CD4-positive, alpha-beta T cell treated with Interleukin-17A for 1 hour (primary cell): Measurements from ENCODE around the gene TRPV5.

Source experiments
- DNase-seq: peaks from one replicate; pipeline ENCODE4 v3.0.0-alpha.2; 2020

Gene TRPV5

GRCh38 chr7:142908290-142908689, 25.3 kb downstream of the TRPV5 start:
- DNase-seq: no peak

- DNase-seq: no peak
Measured at GRCh38 chr7:142906643-142907042, 26.9 kb downstream of the TRPV5 start.

GRCh38 chr7:142905759-142906158, 27.8 kb downstream of the TRPV5 start:
- DNase-seq: no peak

GRCh38 chr7:142904128-142904527, 29.4 kb downstream of the TRPV5 start:
- DNase-seq: no peak

GRCh38 chr7:142901426-142902259, 31.9 kb downstream of the TRPV5 start:
- no peak for DNase-seq

- no peak for DNase-seq
Measured at GRCh38 chr7:142899661-142900060, 33.9 kb downstream of the TRPV5 start.

GRCh38 chr7:142898377-142899170, 35.0 kb downstream of the TRPV5 start:
- no peak for DNase-seq

- DNase-seq: no peak
Measured at GRCh38 chr7:142897691-142898090, 35.9 kb downstream of the TRPV5 start.

GRCh38 chr7:142896741-142897379, 36.7 kb downstream of the TRPV5 start:
- DNase-seq: no peak

GRCh38 chr7:142896151-142896550, 37.4 kb downstream of the TRPV5 start:
- no peak for DNase-seq

- DNase-seq: no peak
Measured at GRCh38 chr7:142894985-142895593, 38.5 kb downstream of the TRPV5 start.

GRCh38 chr7:142894112-142894984, 39.2 kb downstream of the TRPV5 start:
- no peak for DNase-seq

GRCh38 chr7:142892951-142893350, 40.6 kb downstream of the TRPV5 start:
- no peak for DNase-seq

GRCh38 chr7:142891490-142892082, 42.0 kb downstream of the TRPV5 start:
- no peak for DNase-seq

- no peak for DNase-seq
Measured at GRCh38 chr7:142890874-142891485, 42.6 kb downstream of the TRPV5 start.

GRCh38 chr7:142889816-142890215, 43.7 kb downstream of the TRPV5 start:
- DNase-seq: no peak

- no peak for DNase-seq
Measured at GRCh38 chr7:142887282-142888015, 46.1 kb downstream of the TRPV5 start.

GRCh38 chr7:142886866-142887265, 46.7 kb downstream of the TRPV5 start:
- DNase-seq: no peak

- DNase-seq: no peak
Measured at GRCh38 chr7:142885311-142886230, 48.0 kb downstream of the TRPV5 start, which contains the start of gene TRPV6. TSS of gene TRPV6 (minus strand) at chr7:142885745.
